Measurements from ENCODE around the gene HS3ST6.
A peak's percentile ranks its signal among the peaks of the same experiment; 100 is the strongest.
"Not testable (repeated sequence)": the region's sequence is repeated elsewhere in the genome, so short reads cannot be mapped to it uniquely, and the experiment has no call there.

Gene HS3ST6

DNA sequence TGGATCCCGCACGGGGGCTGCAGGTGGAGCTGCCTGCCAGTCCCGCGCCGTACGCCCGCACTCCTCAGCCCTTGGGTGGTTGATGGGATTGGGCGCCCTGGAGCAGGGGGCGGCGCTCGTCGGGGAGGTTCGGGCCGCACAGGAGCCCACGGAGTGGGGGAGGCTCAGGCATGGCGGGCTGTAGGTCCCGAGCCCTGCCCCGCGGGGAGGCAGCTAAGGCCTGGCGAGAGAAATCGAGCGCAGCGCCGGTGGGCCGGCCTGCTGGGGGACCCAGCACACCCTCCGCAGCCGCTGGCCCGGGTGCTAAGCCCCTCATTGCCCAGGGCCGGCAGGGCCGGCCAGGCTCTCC lies 39.9 kb upstream of the HS3ST6 start:
- not testable (repeated sequence) for H2BK5ac ChIP-seq (ENCODE audit: low read depth, low read length, poor library complexity); DNase-seq; H2BK120ac ChIP-seq (ENCODE audit: insufficient read depth, low read length, poor library complexity); H3K14ac ChIP-seq (ENCODE audit: low read length); H3K23ac ChIP-seq (ENCODE audit: low read length); H3K79me1 ChIP-seq (ENCODE audit: low read length); H3K18ac ChIP-seq (ENCODE audit: low read length); H3K4me2 ChIP-seq (ENCODE audit: low read length); H3K4me3 ChIP-seq (ENCODE audit: low read depth, low read length); H3K79me2 ChIP-seq (ENCODE audit: control insufficient read depth, insufficient read depth, low read length, poor library complexity); H3K27me3 ChIP-seq (ENCODE audit: insufficient read depth, low read length); H4K12ac ChIP-seq (ENCODE audit: low read depth, low read length); H3K9me3 ChIP-seq (ENCODE audit: insufficient read depth, low read depth, low read length); H2AFZ ChIP-seq (ENCODE audit: insufficient read depth, low read length, poor library complexity); H2BK12ac ChIP-seq (ENCODE audit: low read length); H3K27ac ChIP-seq (ENCODE audit: low read depth, low read length); H4K8ac ChIP-seq (ENCODE audit: low read depth, low read length); H4K91ac ChIP-seq (ENCODE audit: low read depth, low read length); H3K9ac ChIP-seq (ENCODE audit: low read length); H3K4me1 ChIP-seq (ENCODE audit: control insufficient read depth in 1 of 2, insufficient read depth in 2 of 2, low read length in 2 of 2); H2AK5ac ChIP-seq (ENCODE audit: low read length); H3K4ac ChIP-seq (ENCODE audit: low read depth, low read length)
- peaks cover 15 to 20% of the 10 kb centered on the region in 2 experiments for H3K36me3 ChIP-seq (ENCODE audit: control insufficient read depth in 1 of 2, insufficient read depth in 2 of 2, low read length in 2 of 2)
- no CpG with 5 or more reads among the region's 30 CpGs for WGBS (ENCODE audit: extremely low coverage, insufficient coverage, insufficient read length)

GRCh38 chr16:1957434-1958142 lies 39.4 kb upstream of the HS3ST6 start:
- H2BK5ac ChIP-seq (ENCODE audit: low read depth, low read length, poor library complexity); H2BK12ac ChIP-seq (ENCODE audit: low read length); H3K9ac ChIP-seq (ENCODE audit: low read length); H2AK5ac ChIP-seq (ENCODE audit: low read length); H3K27me3 ChIP-seq (ENCODE audit: insufficient read depth, low read length); H3K4me2 ChIP-seq (ENCODE audit: low read length); H3K27ac ChIP-seq (ENCODE audit: low read depth, low read length); H3K18ac ChIP-seq (ENCODE audit: low read length); H4K91ac ChIP-seq (ENCODE audit: low read depth, low read length); H3K14ac ChIP-seq (ENCODE audit: low read length); H3K4ac ChIP-seq (ENCODE audit: low read depth, low read length); H3K4me3 ChIP-seq (ENCODE audit: low read depth, low read length); H2AFZ ChIP-seq (ENCODE audit: insufficient read depth, low read length, poor library complexity); H4K8ac ChIP-seq (ENCODE audit: low read depth, low read length); H3K79me1 ChIP-seq (ENCODE audit: low read length); H3K9me3 ChIP-seq (ENCODE audit: insufficient read depth, low read depth, low read length); H3K4me1 ChIP-seq (ENCODE audit: control insufficient read depth in 1 of 2, insufficient read depth in 2 of 2, low read length in 2 of 2); H3K23ac ChIP-seq (ENCODE audit: low read length); H4K12ac ChIP-seq (ENCODE audit: low read depth, low read length); H2BK120ac ChIP-seq (ENCODE audit: insufficient read depth, low read length, poor library complexity); DNase-seq; H3K79me2 ChIP-seq (ENCODE audit: control insufficient read depth, insufficient read depth, low read length, poor library complexity): not testable (repeated sequence)
- peaks cover 10 to 16% of the 10 kb centered on the region in 2 experiments for H3K36me3 ChIP-seq (ENCODE audit: control insufficient read depth in 1 of 2, insufficient read depth in 2 of 2, low read length in 2 of 2)
- no CpG with 5 or more reads among the region's 22 CpGs for WGBS (ENCODE audit: extremely low coverage, insufficient coverage, insufficient read length)

DNA sequence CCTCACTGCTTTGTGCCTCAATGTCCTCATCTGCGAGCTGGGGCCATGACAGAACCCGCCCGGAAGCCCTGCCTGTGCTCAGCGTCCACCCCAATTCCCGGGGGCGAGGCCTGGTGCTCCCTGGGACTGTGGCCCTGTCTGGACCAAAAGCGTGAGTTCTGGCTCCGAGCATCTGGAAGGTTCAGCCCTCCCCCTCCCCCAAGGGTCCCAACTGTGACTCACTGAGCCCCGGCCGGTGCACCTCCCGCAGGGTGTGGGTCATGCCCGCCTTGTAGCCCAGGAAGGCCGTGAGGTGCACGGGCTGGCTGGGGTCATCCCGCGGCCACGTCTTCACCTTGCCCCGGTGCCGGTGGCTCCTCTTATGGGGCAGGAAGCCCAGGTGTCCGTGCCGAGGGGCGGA lies 35.5 kb upstream of the HS3ST6 start:
- Histone ChIP-seq H3K36me3 (ENCODE audit: control insufficient read depth in 1 of 2, insufficient read depth in 2 of 2, low read length in 2 of 2) (no peaks in the 10 kb centered on the region), H2AFZ (ENCODE audit: insufficient read depth, low read length, poor library complexity) (no peak overlapping the region), H3K79me2 (ENCODE audit: control insufficient read depth, insufficient read depth, low read length, poor library complexity) (no peaks in the 10 kb centered on the region), H2BK120ac (ENCODE audit: insufficient read depth, low read length, poor library complexity) (no peak overlapping the region), H3K14ac (ENCODE audit: low read length) (no peak overlapping the region), H3K9ac (ENCODE audit: low read length) (no peak overlapping the region), H2AK5ac (ENCODE audit: low read length) (no peak overlapping the region), H3K27ac (ENCODE audit: low read depth, low read length) (no peak overlapping the region), H3K79me1 (ENCODE audit: low read length) (no peaks in the 10 kb centered on the region), H4K91ac (ENCODE audit: low read depth, low read length) (no peak overlapping the region), H4K12ac (ENCODE audit: low read depth, low read length) (no peak overlapping the region), H3K9me3 (ENCODE audit: insufficient read depth, low read depth, low read length) (peaks cover 4% of the 10 kb centered on the region), H3K27me3 (ENCODE audit: insufficient read depth, low read length) (no peaks in the 10 kb centered on the region), H3K4ac (ENCODE audit: low read depth, low read length) (no peak overlapping the region), H3K23ac (ENCODE audit: low read length) (no peak overlapping the region), H3K18ac (ENCODE audit: low read length) (no peak overlapping the region), H2BK12ac (ENCODE audit: low read length) (no peak overlapping the region), H2BK5ac (ENCODE audit: low read depth, low read length, poor library complexity) (no peak overlapping the region), H3K4me1 (ENCODE audit: control insufficient read depth in 1 of 2, insufficient read depth in 2 of 2, low read length in 2 of 2) (no peaks in the 10 kb centered on the region), H3K4me2 (ENCODE audit: low read length) (no peak overlapping the region), H4K8ac (ENCODE audit: low read depth, low read length) (no peak overlapping the region), H3K4me3 (ENCODE audit: low read depth, low read length) (no peak overlapping the region)
- no CpG with 5 or more reads among the region's 22 CpGs for WGBS (ENCODE audit: extremely low coverage, insufficient coverage, insufficient read length)
- DNase-seq, result no peak

- no peak overlapping the region for H4K12ac ChIP-seq (ENCODE audit: low read depth, low read length)
- no peak overlapping the region for H2BK120ac ChIP-seq (ENCODE audit: insufficient read depth, low read length, poor library complexity)
- no peak overlapping the region for H3K4me2 ChIP-seq (ENCODE audit: low read length)
- H3K9ac ChIP-seq (ENCODE audit: low read length), result no peak overlapping the region
- no peak overlapping the region for H2AK5ac ChIP-seq (ENCODE audit: low read length)
- H2AFZ ChIP-seq (ENCODE audit: insufficient read depth, low read length, poor library complexity), result no peak overlapping the region
- H2BK5ac ChIP-seq (ENCODE audit: low read depth, low read length, poor library complexity), result no peak overlapping the region
- H3K4me1 ChIP-seq (ENCODE audit: control insufficient read depth in 1 of 2, insufficient read depth in 2 of 2, low read length in 2 of 2), result no peaks in the 10 kb centered on the region
- DNase-seq, result no peak
- no peaks in the 10 kb centered on the region for H3K79me1 ChIP-seq (ENCODE audit: low read length)
- H3K27ac ChIP-seq (ENCODE audit: low read depth, low read length), result no peak overlapping the region
- no peaks in the 10 kb centered on the region for H3K79me2 ChIP-seq (ENCODE audit: control insufficient read depth, insufficient read depth, low read length, poor library complexity)
- no peak overlapping the region for H3K14ac ChIP-seq (ENCODE audit: low read length)
- H3K18ac ChIP-seq (ENCODE audit: low read length), result no peak overlapping the region
- H4K91ac ChIP-seq (ENCODE audit: low read depth, low read length), result no peak overlapping the region
- no peak overlapping the region for H3K23ac ChIP-seq (ENCODE audit: low read length)
- WGBS (ENCODE audit: extremely low coverage, insufficient coverage, insufficient read length), result no CpG with 5 or more reads among the region's 19 CpGs
- H3K9me3 ChIP-seq (ENCODE audit: insufficient read depth, low read depth, low read length), result peaks cover 4% of the 10 kb centered on the region
- no peak overlapping the region for H2BK12ac ChIP-seq (ENCODE audit: low read length)
- peak overlapping the region; percentile 30 for H3K4me3 ChIP-seq (ENCODE audit: low read depth, low read length)
- H3K4ac ChIP-seq (ENCODE audit: low read depth, low read length), result no peak overlapping the region
- H3K27me3 ChIP-seq (ENCODE audit: insufficient read depth, low read length), result no peaks in the 10 kb centered on the region
- H4K8ac ChIP-seq (ENCODE audit: low read depth, low read length), result no peak overlapping the region
- no peaks in the 10 kb centered on the region for H3K36me3 ChIP-seq (ENCODE audit: control insufficient read depth in 1 of 2, insufficient read depth in 2 of 2, low read length in 2 of 2)
These were observed 32.3 kb upstream of the HS3ST6 start for GRCh38 chr16:1950559-1950958.
